ENCODE data around the gene PLEKHM2.

The PLEKHM2 gene

DNA sequence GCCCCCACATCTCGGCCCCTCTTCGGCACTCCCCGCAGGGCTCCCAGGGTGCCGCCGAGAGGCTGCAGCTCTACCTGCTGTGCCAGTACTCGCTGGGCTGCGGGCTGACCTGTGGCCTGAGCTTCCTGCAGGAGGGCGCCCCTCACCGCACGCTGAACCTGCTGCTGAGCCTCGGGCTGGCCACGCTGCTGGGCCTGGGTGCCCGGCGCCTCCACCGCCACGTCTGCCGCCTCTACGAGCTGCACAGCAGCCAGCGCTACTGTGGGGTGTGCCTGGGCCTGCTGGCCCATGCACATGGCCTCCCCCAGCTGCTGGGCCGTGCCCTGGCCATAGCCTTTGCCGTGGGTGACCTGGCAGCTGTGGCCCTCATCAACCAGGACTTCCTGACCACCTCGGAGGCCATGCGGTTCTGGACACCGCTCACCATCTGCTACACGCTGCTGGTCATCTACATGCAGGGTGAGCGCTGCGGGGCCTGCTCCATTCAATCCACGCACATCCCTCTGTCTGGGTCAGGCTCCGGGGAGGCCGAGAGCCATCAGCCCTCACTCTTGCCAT lies 60.1 kb downstream of the PLEKHM2 start:
- TF ChIP-seq, protein P1, sequence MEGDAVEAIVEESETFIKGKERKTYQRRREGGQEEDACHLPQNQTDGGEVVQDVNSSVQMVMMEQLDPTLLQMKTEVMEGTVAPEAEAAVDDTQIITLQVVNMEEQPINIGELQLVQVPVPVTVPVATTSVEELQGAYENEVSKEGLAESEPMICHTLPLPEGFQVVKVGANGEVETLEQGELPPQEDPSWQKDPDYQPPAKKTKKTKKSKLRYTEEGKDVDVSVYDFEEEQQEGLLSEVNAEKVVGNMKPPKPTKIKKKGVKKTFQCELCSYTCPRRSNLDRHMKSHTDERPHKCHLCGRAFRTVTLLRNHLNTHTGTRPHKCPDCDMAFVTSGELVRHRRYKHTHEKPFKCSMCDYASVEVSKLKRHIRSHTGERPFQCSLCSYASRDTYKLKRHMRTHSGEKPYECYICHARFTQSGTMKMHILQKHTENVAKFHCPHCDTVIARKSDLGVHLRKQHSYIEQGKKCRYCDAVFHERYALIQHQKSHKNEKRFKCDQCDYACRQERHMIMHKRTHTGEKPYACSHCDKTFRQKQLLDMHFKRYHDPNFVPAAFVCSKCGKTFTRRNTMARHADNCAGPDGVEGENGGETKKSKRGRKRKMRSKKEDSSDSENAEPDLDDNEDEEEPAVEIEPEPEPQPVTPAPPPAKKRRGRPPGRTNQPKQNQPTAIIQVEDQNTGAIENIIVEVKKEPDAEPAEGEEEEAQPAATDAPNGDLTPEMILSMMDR (conservative IDR thresholded peaks at IDR 0.05; ENCODE audit: control insufficient read depth, insufficient read depth, low read depth, low read length) = no peak
- H3K4me3 ChIP-seq (ENCODE audit: control insufficient read depth, low read depth, low read length) = no peak overlapping the region
- no peak for DNase-seq (ENCODE audit: low read depth)

DNA sequence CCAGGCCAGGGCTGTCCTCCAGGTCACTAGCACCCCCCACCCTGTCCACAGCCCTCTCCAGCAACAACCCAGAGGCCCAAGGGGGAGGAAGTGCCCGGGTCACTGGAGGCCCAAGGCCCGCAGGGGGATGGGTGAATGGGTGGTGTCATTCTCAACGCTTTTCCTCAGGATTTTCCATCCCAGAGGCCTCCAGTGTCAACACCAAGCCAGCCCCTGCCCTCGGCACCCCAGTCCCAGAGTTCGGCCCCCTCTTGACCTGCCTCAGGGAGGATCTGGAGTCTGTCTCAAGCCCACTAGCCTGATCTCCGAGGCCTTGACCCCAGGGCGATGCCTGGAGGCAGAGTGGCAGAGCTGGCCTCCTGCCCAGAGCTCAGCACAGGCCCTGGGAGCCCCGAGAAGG lies 63.3 kb downstream of the PLEKHM2 start:
- DNase-seq (ENCODE audit: low read depth) = no peak
- H3K4me3 ChIP-seq (ENCODE audit: control insufficient read depth, low read depth, low read length) = no peak overlapping the region
- TF ChIP-seq, protein P1 (conservative IDR thresholded peaks at IDR 0.05; ENCODE audit: control insufficient read depth, insufficient read depth, low read depth, low read length) = no peak

DNA sequence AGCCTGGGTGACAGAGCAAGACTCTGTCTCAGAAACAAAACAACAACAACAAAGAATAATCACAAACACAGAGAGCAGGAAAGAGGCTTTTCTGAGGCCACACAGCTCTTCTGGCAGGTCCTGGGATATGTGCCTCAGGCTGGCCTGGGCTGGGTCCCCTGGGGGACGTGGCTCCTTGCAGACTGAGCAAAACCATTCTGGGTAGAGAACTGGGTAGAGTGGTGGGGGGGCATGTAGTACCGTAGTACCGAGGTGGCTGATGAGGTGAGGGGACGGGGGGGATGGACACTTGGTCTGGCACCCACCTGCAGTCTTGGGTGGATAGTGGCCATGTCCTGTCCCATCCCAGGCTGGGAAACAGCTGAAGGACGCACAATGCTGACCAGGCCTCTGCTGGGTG lies 64.1 kb downstream of the PLEKHM2 start:
- TF ChIP-seq, protein P1 (conservative IDR thresholded peaks at IDR 0.05; ENCODE audit: control insufficient read depth, insufficient read depth, low read depth, low read length) = no peak
- DNase-seq (ENCODE audit: low read depth) = no peak

DNA sequence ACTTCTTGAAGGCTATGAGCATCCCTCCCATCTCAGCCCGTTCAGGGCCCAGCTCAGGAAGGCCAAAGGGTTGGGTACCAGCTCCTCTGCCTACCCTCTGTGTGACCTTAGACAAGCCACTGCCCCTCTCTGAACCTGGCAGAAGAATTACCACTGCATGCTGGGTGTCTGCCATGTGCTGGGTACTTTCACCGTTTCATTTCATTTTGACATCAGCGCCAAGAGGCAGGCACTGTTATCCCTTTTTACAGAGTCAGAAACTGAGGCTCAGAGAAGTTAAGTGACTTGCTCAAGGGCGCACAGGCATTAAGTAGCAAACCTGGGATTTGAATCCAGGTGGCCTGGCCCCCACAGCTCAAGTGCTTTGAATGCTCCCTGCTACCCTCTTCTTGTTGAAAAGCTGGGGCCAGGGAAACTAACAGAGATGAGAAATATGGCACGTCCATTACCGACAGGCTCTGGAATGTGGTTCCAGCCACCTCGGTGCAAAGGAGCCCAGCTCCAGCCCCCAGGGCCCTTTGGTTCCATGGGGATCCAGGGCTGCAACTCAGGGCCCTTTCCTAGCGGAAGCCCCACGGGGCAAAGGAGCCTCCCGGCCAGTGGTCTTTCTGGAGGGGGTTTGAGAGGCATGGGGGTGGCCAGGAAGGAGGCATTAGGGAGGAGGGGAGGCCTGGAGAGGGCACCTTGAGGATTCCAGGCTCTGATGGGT lies 64.7 kb downstream of the PLEKHM2 start:
- TF ChIP-seq, protein P1 (conservative IDR thresholded peaks at IDR 0.05; ENCODE audit: control insufficient read depth, insufficient read depth, low read depth, low read length) = no peak
- no peak for DNase-seq (ENCODE audit: low read depth)
- no peak overlapping the region for H3K4me3 ChIP-seq (ENCODE audit: control insufficient read depth, low read depth, low read length)

More for the DNA sequence above, 64.1 kb downstream of the PLEKHM2 start:
- H3K4me3 ChIP-seq (ENCODE audit: control insufficient read depth, low read depth, low read length) = no peak overlapping the region

DNA sequence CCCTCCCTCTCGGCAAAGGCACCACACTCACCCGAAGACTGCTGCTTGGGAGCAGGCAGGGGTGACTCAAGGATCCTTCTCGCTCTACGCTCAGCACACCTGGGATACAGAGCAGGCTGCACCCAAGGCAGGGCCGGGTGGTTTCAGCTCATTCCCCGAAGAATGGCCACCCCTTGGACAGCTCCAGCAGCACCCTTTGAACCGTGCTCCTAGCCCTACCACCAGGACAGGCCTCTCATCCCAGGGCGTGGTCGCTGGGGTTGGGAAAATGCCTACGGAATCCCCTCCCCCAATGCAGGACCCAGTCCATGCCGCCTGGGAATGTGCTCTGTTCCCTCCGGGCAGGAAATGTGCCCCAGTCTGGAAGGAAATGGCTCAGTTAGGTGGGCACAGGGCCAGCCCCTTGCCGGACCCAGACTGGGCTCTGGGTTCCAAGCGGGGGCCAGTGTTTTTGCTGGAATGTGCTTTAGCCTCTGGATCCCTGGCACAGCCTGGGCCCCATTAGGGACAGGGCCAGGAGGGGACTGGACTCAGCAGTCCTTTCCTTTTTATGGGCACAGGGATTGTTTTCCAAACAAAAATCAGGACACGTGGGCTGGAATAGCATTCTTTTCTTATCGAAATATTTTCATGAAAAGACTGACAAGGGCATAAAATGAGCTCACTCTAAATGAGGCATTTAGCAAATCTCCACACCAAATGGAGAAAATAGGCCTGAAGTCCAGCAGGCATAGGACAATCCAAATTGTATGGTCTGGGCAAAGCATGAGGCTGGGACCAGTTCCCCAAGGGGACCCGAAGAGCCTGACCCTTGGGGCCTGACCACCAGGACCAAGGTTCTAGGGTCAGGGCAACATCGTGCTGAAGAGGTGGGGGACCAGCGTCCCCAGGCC lies 65.5 kb downstream of the PLEKHM2 start:
- no peak overlapping the region for H3K4me3 ChIP-seq (ENCODE audit: control insufficient read depth, low read depth, low read length)
- TF ChIP-seq, protein P1 (conservative IDR thresholded peaks at IDR 0.05; ENCODE audit: control insufficient read depth, insufficient read depth, low read depth, low read length) = no peak
- DNase-seq (ENCODE audit: low read depth) = no peak

DNA sequence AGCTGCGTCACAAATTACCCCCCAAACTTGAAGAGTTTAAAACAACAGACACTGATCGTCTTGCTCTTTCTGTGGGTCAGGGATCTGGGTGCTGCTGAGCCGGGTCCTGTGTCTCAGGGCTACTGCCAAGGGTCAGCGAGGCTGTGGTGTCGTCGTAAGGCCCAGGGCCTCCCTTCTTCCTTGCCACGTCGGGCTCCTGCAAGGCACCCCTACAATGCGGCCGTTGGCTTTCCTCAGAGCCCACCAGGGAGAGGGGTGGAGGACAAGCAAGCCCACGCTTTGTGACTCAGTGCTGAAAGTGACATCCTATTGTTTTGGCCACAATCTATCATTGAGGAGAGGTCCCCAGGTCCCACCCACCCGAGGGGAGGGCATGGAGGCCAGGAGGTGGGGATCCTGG lies 66.8 kb downstream of the PLEKHM2 start:
- no peak for DNase-seq (ENCODE audit: low read depth)
- H3K4me3 ChIP-seq (ENCODE audit: control insufficient read depth, low read depth, low read length) = no peak overlapping the region
- TF ChIP-seq, protein P1 (conservative IDR thresholded peaks at IDR 0.05; ENCODE audit: control insufficient read depth, insufficient read depth, low read depth, low read length) = no peak
